NOMO-1 treated with dmso at 0.1 percent for 144 hours (cell line): ENCODE results near the gene SPRYD4.
A peak's percentile ranks its signal among the peaks of the same experiment; 100 is the strongest.
"Not testable (repeated sequence)": the region's sequence is repeated elsewhere in the genome, so short reads cannot be mapped to it uniquely, and the experiment has no call there.

Experiments used
- DNase-seq: peaks from one replicate; lab custom pipeline; 2025; ENCODE audit not compliant: unreplicated experiment; lab: John Stamatoyannopoulos, UW

The SPRYD4 gene

DNA sequence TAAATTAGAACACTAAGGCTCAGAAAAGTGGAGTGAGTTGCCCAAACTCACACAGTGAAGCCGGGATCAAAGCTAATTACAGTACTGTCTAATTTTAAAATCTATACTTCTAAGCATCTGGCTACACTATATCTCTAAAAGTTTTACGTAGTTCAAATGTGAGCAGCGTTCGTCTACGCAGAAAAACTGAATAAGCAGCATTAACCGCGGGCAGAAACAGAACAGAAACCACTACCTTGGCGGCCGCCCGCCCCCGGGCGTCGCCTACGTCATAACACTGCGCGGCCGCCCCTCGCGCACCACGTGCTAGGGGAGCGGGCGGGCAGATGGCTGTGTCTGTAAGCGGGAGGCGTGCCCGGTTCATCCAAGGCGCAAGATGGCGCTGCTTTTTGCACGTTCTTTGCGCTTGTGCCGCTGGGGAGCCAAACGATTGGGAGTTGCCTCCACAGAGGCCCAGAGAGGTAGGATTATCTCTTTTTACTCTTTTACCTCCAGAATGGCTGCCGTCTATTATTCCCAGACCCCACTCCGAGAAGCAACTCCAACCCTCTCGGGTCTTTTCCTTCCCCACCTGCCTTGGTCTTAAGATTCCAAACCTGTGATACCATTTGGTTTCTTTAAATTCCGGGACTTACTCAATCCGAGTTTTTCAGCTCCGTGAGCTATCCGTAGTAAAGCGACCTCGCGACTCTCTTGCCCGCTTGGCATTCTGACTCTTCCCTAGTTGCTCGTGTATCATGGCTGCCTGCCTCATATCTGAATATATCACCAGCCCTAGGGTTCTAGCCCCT, at the start of gene SPRYD4:
TSS of gene SPRYD4 (plus strand) at position 363 of the 791 bp plus-strand sequence. CDS start at position 377, 14 bp downstream.
- peak; percentile 96 for DNase-seq

GRCh38 chr12:56420411-56420810, 48.0 kb upstream of the SPRYD4 start:
- DNase-seq = no peak

DNA sequence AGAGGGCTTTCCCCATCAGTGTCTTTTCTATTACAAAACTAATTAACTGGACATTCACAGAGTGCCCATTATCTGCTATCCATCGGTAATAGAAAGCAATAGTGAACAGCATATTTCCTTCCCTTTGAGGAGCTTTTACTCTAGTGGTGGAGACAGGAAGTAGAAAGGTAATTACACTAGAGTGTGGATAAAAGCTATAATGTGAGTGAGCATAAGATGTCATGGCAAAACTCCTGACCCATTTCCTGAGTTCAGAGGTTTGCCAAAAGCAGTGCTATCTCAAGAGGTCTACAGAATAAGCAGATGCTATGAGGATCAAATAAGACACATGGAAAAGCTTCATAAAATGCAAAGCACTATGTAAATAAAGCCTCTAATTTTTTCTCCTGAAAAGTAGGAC, 43.2 kb upstream of the SPRYD4 start:
- no peak for DNase-seq

- DNase-seq = no peak
Measured at GRCh38 chr12:56425940-56426438, 42.4 kb upstream of the SPRYD4 start.

DNA sequence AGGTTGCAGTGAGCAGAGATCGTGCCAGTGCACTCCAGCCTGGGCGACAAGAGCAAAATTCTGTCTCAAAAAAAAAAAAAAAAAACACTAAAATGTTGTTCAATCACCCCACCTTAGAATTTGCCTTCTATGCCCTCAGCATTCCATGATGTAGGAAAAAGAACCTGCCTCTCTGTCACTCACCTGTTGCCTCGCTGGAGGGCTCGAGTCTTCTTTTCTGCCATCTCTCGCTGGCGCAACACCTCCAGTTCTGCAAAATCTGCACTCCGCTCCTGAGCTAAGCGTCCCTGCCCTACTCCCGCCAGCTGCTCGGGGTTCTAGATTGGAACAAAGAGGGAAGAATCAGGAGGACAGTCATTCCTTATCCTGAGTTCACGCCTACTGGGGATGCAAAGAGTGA, 37.1 kb upstream of the SPRYD4 start:
- DNase-seq = no peak

DNA sequence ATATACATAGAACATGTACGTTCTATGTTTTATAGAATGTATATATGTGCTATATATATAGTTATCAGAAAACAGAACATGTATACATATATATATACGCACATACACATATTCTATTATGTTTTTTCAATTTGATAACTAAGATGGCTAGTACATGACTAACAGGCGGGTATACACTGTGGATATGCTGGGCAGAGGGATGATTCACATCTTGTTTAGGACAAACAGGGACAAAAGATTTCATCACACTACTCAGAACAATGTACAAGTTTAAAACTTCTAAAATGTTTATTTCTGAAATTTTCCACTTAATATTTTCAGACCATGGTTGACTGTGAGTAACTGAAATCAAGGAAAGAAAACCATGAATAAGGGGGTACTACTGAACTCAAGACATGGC, 36.5 kb upstream of the SPRYD4 start:
- DNase-seq = no peak

GRCh38 chr12:56434828-56435227, 33.5 kb upstream of the SPRYD4 start:
- no peak for DNase-seq

DNA sequence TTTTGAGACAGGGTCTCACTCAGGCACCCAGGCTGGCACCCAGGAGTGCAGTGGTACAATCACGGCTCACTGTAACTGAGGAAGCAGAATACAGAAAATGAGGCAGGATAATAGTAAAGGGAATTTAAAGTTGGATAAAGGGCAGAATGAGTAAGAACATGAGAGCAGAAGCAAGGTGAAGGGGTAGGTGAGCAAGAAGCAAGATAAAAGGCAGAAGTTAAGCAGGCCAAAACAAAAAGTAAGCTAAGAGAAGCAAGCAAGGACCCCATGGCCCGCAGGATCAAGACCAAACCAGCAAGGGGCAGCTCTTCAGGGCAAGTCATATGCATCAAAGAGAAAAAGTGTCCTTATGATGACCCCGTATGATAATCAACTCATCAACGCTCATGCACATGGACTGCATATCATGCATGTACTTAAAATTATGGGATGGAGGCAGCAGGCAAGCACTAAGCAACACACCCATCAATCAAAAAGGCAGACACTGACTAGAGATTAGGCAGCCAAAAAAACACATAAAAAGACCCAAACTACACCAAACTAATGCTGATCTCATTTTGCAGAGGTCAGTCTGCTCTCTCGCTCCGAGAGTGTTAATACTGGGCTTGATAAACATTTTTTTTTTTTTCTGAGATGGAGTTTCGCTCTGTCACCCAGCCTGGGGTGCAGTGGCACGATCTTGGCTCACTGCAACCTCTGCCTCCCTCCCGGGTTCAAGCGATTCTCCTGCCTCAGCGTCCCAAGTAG, 30.8 kb upstream of the SPRYD4 start:
- no peak for DNase-seq

- not testable (repeated sequence) for DNase-seq
Measured at GRCh38 chr12:56443208-56443607, 25.2 kb upstream of the SPRYD4 start.

- DNase-seq = peak; percentile 89
Measured at GRCh38 chr12:56448860-56449621, 19.3 kb upstream of the SPRYD4 start, which contains the start of gene TIMELESS. TIMELESS (minus strand) TSS chr12:56449426; CDS start chr12:56434170, 15,256 bp downstream.

GRCh38 chr12:56449622-56449984, 18.8 kb upstream of the SPRYD4 start:
- no peak for DNase-seq

DNA sequence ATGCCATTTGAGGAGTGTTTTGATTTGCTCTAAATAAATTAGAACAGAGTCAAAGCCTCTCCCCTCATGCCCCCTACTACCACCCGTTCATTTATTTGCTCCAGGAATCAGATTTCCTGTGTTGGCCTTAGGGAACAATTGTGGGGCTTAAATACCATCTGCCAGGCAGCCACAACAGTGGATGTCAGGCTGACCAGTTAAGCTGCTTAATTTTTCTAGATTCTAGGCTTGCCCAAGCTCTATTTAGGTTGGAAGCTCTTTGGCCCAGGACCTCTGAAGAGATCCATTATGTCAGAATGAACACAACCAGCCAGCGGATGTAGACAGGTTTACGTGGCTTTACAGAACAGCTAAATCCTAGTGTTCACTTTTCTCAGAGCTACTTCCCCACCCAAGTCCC, 18.1 kb upstream of the SPRYD4 start:
- no peak for DNase-seq

- DNase-seq = no peak
Measured at GRCh38 chr12:56451147-56451546, 17.2 kb upstream of the SPRYD4 start.

GRCh38 chr12:56454557-56454956, 13.8 kb upstream of the SPRYD4 start, which contains the start of gene MIP:
MIP (minus strand) TSS chr12:56454657; CDS start chr12:56454613, 44 bp downstream.
- no peak for DNase-seq

GRCh38 chr12:56457817-56458216, 10.6 kb upstream of the SPRYD4 start:
- DNase-seq = no peak

- DNase-seq = no peak
Measured at GRCh38 chr12:56461235-56462159, 6.9 kb upstream of the SPRYD4 start.

DNA sequence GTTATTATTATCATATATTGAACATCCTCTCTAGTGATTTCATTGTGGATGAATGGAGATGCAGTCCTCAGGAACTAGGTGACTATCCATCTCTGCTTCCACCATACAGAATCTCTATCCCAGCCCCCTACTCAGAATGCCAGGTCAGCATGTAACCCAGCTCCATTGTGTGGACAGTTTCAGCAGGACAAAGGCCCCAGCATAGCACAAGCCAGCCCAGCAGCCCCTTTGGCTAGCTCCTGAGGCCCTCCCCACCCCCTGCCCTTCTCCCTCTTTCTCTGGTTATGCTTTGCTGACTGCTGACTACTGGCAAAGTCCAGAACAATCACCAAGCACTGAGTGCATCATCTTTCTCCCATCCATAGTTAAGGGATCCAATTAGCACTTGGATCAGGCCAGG, 5.8 kb upstream of the SPRYD4 start:
- no peak for DNase-seq

DNA sequence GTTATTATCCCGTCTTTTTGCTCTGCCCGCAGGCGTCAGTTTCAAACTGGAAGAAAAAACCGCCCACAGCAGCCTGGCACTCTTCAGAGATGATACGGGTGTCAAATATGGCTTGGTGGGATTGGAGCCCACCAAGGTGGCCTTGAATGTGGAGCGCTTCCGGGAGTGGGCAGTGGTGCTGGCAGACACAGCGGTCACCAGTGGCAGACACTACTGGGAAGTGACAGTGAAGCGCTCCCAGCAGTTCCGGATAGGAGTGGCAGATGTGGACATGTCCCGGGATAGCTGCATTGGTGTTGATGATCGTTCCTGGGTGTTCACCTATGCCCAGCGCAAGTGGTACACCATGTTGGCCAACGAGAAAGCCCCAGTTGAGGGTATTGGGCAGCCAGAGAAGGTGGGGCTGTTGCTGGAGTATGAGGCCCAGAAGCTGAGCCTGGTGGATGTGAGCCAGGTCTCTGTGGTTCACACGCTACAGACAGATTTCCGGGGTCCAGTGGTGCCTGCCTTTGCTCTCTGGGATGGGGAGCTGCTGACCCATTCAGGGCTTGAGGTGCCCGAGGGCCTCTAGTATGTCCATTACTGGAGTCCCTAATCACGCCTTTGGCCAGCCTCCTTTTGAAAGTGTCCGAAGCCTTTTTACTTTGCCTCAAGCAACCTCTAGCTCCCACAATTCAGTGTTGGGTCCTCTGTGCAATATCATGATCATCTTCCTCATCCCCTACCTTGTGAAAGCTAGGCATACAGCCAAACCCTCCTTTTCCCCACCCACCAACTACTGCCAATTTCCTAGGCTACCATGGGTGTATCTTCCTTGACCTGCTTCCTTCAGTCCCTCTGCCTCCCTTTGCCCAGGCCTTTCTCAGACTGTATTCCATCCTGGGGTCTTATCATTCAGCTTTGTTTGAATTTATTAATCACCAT, 891 bp downstream of the SPRYD4 start:
- no peak for DNase-seq

DNA sequence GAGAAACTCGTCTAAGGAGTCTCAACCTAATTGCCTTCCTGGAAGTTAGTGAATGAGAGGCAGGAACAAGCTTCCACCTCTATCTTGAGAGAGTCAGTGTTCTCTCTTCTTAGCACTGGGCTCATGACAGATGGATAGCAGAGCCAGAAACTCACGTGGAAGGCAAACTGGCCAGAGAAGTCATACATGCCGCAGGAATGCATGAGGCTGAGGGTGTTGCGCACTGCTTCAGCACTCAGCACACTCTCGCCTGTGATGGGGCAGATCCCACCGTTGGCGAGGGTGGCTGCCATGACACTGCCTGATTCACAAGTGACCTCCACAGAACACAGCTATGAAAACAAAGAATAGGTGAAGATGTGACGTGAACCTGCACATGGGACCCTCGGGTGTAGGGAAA, 6.0 kb downstream of the SPRYD4 start:
- DNase-seq = no peak
